NCI-H2227 treated with DMSO at 0.1 percent for 48 hours (cell line): ENCODE data around the gene SMAGP.
A peak's percentile ranks its signal among the peaks of the same experiment; 100 is the strongest.
"Not testable (repeated sequence)": the region's sequence is repeated elsewhere in the genome, so short reads cannot be mapped to it uniquely, and the experiment has no call there.

Experiments used
- DNase-seq: peaks from one replicate; lab custom pipeline; 2025; lab: John Stamatoyannopoulos, UW

The SMAGP gene

GRCh38 chr12:51264297-51264696 is 5.9 kb downstream of the SMAGP start:
- DNase-seq = no peak

DNA sequence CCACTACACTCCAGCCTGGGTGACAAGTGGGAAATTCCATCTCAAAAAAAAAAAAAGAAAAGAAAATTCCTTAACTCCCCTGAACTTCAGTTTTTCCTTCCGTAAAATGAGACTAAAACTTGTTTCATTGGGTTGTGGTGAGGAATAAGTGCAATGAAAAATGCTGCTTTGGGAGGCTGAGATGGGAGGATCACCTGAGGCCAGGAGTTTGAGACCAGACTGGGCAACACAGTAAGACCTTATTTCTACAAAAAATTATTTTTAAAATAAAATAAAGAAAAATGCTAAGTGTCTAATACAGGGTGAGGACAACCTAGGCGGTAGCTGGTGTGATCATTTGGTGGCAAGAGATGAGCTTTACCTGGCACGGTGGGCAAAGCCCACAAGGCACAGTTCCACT is 6.9 kb downstream of the SMAGP start:
- no peak for DNase-seq

DNA sequence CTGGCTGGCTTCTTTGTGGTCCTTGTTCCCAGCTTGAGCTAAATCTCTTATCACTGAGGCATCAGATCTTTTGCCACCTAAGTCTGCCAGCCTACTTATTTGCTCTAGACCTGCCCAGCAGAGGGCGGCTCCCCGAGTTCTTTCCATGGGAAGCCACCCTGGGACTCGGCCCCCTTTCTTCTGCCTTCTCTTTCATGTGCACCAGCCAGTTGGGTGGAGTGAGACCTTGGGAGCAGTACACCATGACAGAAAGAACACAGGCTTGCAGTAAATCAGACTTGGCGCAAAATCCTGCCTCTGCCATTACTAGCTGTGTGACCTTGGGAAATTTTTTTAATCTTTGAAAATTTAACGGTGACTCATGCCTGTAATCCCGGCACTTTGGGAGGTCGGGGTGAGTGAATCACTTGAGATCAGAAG is 7.4 kb downstream of the SMAGP start:
- DNase-seq = peak; percentile 26

- not testable (repeated sequence) for DNase-seq
Observed at GRCh38 chr12:51259600-51259999, 10.6 kb downstream of the SMAGP start.

- DNase-seq = no peak
Observed at GRCh38 chr12:51254536-51254935, 15.7 kb downstream of the SMAGP start.

- DNase-seq = no peak
Observed at GRCh38 chr12:51253276-51253675, 16.9 kb downstream of the SMAGP start.

DNA sequence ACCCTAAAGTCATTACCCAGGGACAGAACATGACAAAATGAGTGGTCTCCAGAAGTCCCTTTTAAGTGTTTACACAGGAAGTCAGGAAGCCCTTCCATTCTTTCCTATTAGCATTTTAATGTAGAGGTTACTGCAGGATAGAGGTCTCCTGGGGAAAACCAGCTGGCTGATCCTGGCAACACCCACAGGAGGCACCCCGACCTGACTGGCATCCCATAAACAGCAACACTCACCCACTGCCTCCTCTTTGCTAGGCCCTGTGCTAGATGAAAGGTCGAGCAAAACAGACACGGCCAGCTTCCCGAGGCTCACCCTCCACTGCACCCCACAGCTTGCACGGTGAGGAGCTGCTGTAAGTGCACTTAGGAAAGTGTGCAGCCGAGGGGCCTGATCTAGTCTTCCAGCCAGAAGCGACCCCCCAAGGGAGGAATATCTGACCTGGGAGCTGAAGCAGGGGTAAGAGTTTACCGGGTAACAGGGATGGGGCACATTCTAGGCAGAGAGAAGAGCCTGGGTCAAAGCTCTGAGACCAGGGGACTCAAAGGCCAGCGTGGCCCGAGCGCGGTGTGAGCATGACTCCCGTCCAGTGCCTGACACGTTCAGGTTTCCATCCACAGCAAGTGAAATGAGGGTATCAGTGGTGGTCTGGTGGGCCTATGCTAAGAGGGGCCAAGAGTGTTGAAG is 22.6 kb downstream of the SMAGP start:
- DNase-seq = no peak

DNA sequence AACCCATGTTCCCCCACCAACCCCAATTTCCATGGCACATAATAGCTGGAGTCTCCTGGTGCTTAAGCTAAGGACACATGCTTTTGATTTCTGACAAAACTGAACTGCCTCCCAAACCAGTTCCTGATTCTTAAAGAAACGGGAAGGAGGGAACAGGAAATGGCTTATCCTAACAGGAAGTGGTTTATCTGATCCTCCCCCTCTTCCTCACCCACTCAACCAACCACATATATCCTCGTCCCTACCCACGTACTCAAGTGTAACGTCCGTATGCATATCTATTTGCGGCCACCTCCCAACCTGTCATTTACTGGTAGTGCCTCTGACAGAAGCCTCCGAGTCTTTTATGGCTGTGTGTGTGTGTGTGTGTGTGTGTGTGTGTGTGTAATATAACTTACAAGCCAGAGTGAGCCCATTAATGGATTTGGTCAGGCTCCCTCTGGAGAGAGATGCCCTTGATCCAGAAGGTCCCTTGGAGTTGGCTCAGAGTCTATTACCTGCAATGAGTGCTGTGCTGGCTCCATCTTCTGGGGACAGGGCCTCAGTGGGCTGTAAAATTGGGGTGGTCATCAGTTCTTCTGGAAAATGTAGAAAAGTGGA is 23.9 kb downstream of the SMAGP start:
- peak; percentile 43 for DNase-seq

DNA sequence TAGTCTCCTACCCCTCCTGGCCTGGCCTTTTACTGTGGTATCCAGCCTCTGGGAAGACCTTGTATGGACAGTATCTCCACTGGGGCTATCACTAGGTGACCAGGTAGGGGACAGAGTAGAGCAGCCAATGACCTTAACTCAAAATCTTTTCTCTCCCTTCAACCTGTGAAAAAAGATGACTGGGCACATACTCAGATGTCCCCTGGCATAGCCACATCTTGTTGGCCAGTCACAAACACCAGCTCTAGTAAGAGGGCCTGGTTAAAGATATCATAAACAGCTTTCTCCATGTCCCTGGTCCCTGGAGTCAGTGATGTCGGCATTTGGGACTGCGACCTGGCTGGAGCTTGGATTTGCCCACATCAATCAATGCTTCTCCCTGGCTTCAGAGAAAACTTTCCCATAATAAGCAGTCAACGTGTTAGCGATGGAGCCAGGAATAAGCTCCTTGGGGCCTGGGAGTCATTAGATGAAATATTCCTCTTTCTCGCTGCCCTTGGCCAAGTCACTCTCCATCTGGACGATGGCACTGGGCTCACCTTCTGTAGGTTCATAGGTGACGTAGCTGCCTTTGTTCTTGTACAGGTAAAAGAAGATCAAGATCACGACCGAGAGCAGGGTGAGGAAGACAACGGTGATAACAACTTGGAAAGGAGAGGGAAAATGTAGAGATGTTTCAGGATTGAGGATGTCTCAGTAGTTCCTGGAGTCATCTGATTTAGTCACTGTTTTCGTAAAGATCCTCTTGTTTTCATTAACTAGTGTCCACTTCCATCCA is 24.6 kb downstream of the SMAGP start:
- DNase-seq = no peak

- DNase-seq = no peak
Observed at GRCh38 chr12:51244269-51244668, 25.9 kb downstream of the SMAGP start.

DNA sequence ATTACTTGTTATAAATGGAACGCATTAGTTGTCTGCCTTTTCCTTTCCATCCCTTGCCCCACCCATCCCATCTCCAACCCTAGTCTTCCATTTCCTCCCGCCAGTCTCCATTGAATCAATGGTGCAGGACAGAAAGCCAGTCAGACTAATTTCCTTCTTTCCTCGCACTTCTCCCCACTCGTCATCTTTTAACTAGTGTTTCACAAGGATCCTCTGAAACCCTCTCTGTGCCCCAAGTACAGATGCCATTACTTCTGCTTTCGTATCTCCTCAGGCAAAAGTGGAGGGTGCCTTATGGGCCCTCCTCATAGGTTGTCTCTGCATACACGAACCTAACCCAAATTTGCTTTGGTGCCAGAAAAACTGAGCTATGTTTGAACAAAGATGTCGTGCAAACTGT is 27.3 kb downstream of the SMAGP start:
- no peak for DNase-seq

DNA sequence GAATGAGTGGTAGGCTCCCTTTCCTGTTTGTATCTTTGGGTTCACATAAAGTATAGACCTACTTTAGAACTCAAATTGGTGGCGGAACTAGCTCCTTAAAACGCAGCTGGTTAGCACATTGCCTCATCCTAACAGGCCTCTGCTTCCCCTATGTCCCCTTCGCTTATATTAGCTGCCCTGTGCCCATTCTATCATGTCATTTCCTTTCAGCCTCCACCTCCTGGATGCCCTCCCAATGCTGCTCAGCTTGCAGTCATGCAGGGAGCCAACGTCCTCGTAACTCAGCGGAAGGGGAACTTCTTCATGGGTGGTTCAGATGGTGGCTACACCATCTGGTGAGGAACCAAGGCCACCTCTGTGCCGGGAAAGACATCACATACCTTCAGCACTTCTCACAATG is 28.1 kb downstream of the SMAGP start:
- DNase-seq = no peak

- no peak for DNase-seq
Observed at GRCh38 chr12:51240971-51241370, 29.2 kb downstream of the SMAGP start.

- peak; percentile 84 for DNase-seq
Observed at GRCh38 chr12:51238510-51239334, 31.5 kb downstream of the SMAGP start, which contains the start of gene DAZAP2. TSS of gene DAZAP2 (plus strand) at chr12:51238826. CDS start at chr12:51238908, 82 bp downstream.

DNA sequence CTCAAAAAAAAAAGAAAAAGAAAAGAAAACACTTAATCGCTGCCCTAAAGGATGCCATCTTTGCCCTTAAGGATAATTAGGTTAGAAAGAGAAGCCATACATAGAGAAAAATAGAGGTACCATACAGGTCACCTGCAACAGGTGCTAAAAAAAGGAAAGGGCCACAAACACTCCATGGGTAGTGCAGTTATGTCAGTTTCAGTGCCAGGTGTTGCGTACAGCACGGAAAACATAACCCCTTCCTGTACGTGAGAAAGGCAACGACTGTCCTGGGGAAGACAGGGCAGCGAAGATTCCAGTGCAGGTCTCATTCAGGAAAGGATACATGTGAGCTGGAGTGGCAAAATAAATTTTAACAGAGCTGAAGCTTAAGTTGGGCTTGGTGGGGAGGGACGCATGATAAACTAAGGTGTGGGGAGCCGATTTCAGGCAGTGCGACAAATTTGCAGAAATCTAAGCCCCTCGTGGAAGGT is 32.1 kb downstream of the SMAGP start:
- peak; percentile 30 for DNase-seq

DNA sequence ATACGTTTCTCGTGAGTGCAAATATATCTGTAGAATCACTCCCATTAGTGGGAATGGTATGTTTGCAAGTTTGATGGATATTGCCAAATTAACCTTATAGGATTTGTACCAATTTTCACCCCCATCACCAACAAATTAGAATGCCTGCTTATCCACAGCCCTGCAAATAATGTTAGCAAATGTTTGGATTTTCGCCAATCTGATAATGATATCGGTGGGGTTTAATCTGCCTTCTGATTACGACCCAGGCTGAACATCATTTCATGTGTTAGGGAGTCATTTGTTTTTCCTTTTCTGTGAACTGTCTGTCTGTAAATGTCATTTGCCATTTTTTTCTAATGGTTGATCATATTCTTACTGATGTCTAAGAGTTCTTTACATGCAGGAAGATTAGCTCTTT is 35.7 kb downstream of the SMAGP start:
- DNase-seq = no peak

DNA sequence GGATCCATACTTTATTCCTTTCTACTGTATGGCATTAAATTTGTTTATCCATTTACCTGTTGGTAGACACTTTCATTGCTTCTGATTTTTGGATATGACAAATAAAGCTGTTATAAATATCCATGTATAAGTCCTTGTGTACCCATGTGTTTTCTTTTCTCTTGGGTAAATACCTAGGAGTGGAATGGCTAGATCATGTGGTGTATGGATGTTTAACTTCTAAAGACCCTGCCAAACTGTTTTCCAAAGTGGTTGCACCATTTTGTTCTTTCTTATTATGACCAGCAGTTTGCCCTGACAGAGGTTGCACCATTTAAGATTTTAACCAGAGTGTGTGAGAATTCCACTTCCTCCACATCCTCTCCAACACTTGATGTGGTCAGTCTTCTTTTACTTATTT is 37.6 kb downstream of the SMAGP start:
- no peak for DNase-seq

DNA sequence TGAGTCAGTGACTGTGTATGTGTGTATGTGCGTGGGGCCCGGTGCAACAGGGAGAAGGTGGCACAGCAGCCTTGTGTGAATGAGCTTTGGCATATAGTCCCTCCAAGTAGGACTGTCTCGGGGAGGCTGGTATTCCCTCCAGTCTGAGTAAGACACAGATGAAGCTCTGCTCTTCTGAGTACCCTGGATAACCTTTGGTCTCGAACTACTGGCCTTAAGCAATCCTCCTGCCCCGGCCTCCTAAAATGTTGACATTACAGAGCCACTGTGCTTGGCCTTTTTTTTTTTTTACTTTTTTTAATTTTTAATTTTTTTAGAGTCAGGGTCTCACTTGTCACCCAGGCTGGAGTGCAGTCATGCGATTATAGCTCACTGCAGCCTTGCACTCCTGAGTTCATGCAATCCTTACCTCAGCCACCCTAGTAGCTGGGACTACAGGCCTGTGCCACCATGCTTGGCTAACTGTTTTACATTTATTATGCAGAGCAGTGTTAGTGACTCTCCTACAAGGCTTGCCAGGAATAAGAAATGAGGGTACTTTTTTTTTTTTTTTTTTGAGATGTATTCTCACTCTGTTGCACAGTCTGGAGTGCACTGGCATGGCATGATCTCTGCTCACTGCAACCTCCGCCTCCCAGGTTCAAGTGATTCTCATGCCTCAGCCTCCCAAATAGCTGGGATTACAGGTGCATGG is 41.0 kb downstream of the SMAGP start:
- no peak for DNase-seq

DNA sequence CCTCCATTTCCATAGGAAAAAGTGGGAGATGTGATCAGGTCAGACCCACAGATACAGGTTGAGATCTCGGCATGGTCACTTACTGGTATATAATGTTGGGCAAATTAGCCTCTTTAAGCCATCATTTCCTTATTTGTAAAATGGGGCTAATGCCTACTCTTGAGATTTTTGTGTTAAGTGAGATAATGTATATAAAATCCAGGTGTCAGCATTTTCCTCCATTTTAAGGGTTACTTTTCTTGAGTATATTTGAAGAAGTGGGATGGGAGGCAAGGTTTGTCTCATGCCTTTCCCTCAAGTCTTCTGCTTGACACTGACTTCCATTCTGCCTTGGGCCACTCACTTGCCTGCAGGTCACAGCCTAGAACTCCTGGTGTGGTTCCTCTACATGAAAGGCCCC is 42.3 kb downstream of the SMAGP start:
- DNase-seq = no peak

- DNase-seq = not testable (repeated sequence)
Observed at GRCh38 chr12:51227112-51227511, 43.1 kb downstream of the SMAGP start.

- DNase-seq = no peak
Observed at GRCh38 chr12:51225771-51226170, 44.4 kb downstream of the SMAGP start.
